ENCODE results near the gene PDIK1L. TPM values are rescaled to one million over a fixed set of nuclear protein-coding genes. Genes with fewer than 3 reads are reported as not detected.
A peak's percentile ranks its signal among the peaks of the same experiment; 100 is the strongest.

The PDIK1L gene
- total and polyA plus RNA-seq, 9 of the 15 experiments (the other 6 are each of a cell fraction or from before 2014, with no cell fraction given), result 12.8 to 30.2 (median 21.5) TPM

GRCh38 chr1:26126321-26127084 lies 14.9 kb downstream of the PDIK1L start (continued):
- TF ChIP-seq PBX2 (CRISPR knock-in tag; IDR thresholded peaks at IDR 0.05; ENCODE audit: low read depth) (no peak), PBX2 (tag; conservative IDR thresholded peaks at IDR 0.05; ENCODE audit: low read depth) (peak; percentile 96), CREBBP (IDR thresholded peaks at IDR 0.05; ENCODE audit: low read depth, low read length) (no peak), ZNF175 (CRISPR knock-in tag; IDR thresholded peaks at IDR 0.05; ENCODE audit: low read depth) (no peak), ZNF277 (CRISPR knock-in tag; IDR thresholded peaks at IDR 0.05; ENCODE audit: borderline replicate concordance) (no peak), ATF2 (CRISPR knock-in tag; IDR thresholded peaks at IDR 0.05) (no peak), CBX5 (IDR thresholded peaks at IDR 0.05; ENCODE audit: borderline replicate concordance, low read depth) (no peak), HDGF (IDR thresholded peaks at IDR 0.05) (0 out of 2 replicates have a peak, but pooled peaks have one; percentile 40), CHAMP1 (IDR thresholded peaks at IDR 0.05) (peak; percentile 100), U2AF1 (optimal IDR thresholded peaks at IDR 0.05; ENCODE audit: low read depth, low read length) (no peak), ZNF212 (CRISPR knock-in tag; IDR thresholded peaks at IDR 0.05) (0 out of 2 replicates have a peak, but pooled peaks have one; percentile 10), CXXC5 (CRISPR knock-in tag; IDR thresholded peaks at IDR 0.05) (peak; percentile 98)
